Glutamatergic neuron (in vitro differentiated cells): ENCODE measurements around the gene GAREM2. TPM values are rescaled to one million over a fixed set of nuclear protein-coding genes. Genes with fewer than 3 reads are reported as not detected.

Source experiments
- DNase-seq: peaks from one replicate; pipeline ENCODE4 v3.0.0; 2022
- H3K27ac Mint-ChIP-seq: one replicate; pipeline ENCODE4 v1.8.0; 2020; ENCODE audit warnings: mild to moderate bottlenecking, mixed read lengths, inconsistent platforms; ENCODE audit not compliant: unreplicated experiment
- H3K27me3 Mint-ChIP-seq: one replicate; pipeline ENCODE4 v1.8.0; 2020; ENCODE audit warnings: mild to moderate bottlenecking, moderate library complexity, mixed read lengths, inconsistent platforms; ENCODE audit not compliant: unreplicated experiment
- H3K36me3 Mint-ChIP-seq: one replicate; pipeline ENCODE4 v1.8.0; 2020; ENCODE audit warnings: mild to moderate bottlenecking, mixed read lengths, inconsistent platforms; ENCODE audit not compliant: unreplicated experiment
- H3K4me1 Mint-ChIP-seq: one replicate; pipeline ENCODE4 v1.8.0; 2020; ENCODE audit warnings: mild to moderate bottlenecking, low read depth, mixed read lengths, inconsistent platforms; ENCODE audit not compliant: unreplicated experiment
- H3K4me3 Mint-ChIP-seq: one replicate; pipeline ENCODE4 v1.8.0; 2020; ENCODE audit warnings: mild to moderate bottlenecking, mixed read lengths, inconsistent platforms; ENCODE audit not compliant: unreplicated experiment
- H3K9me3 Mint-ChIP-seq: one replicate; pipeline ENCODE4 v1.8.0; 2020; ENCODE audit warnings: mild to moderate bottlenecking, moderate library complexity, mixed read lengths, inconsistent platforms; ENCODE audit not compliant: unreplicated experiment
- CTCF ChIP-seq: fragments of 200-600 bp; sonication (generic); IDR thresholded peaks from one replicate; pipeline ENCODE4 v1.5.0; 2021; ENCODE audit not compliant: partially characterized antibody, unreplicated experiment
- total RNA-seq: library from RNA; stranded (reverse); fragmentation: NEBNext Ultra II Directional; extraction: Animal tissue kit (Norgen Biotek cat#: 25700); gene quantifications from one replicate; pipeline ENCODE4 v1.2.1, GENCODE V29; 2021; ENCODE audit not compliant: unreplicated experiment

The GAREM2 gene
- total RNA-seq, 1 donor from 2014 or later, result 49.3 TPM

- peaks cover 28% of the 10 kb centered on the region for H3K4me1 Mint-ChIP-seq
- H3K9me3 Mint-ChIP-seq, result peaks cover 18% of the 10 kb centered on the region
- no peaks in the 10 kb centered on the region for H3K36me3 Mint-ChIP-seq
- DNase-seq, result no peak
- H3K4me3 Mint-ChIP-seq, result peak overlapping the region; percentile 65
- no peak for TF ChIP-seq CTCF
- H3K27ac Mint-ChIP-seq, result no peak overlapping the region
- peaks cover 9% of the 10 kb centered on the region for H3K27me3 Mint-ChIP-seq
Measured at GRCh38 chr2:26177122-26177521, 4.2 kb downstream of the GAREM2 start.

DNA sequence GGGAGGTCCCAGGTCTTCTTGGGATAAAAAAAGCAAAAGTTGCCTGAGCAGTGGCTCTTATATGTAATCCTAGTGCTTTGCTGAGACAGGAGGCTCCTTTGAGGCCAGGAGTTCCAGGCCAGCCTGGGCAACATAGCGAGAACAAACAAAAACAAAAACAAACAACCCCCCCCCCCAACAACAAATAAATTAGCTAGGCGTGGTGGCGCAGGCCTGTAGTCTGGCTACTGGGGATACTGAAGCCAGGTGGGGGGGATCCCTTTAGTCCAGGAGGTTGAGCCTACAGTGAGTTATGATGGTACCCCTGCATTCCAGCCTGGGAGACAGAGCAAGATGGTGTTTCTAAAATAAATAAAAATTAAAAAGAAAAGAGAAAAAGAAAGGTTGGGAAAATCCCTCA, 5.4 kb downstream of the GAREM2 start:
- DNase-seq, result no peak
- Mint-ChIP-seq H3K9me3 (peaks cover 18% of the 10 kb centered on the region), H3K4me3 (peak overlapping the region; percentile 67), H3K4me1 (peaks cover 28% of the 10 kb centered on the region), H3K27ac (no peak overlapping the region), H3K27me3 (peaks cover 9% of the 10 kb centered on the region), H3K36me3 (no peaks in the 10 kb centered on the region)
- no peak for TF ChIP-seq CTCF

DNA sequence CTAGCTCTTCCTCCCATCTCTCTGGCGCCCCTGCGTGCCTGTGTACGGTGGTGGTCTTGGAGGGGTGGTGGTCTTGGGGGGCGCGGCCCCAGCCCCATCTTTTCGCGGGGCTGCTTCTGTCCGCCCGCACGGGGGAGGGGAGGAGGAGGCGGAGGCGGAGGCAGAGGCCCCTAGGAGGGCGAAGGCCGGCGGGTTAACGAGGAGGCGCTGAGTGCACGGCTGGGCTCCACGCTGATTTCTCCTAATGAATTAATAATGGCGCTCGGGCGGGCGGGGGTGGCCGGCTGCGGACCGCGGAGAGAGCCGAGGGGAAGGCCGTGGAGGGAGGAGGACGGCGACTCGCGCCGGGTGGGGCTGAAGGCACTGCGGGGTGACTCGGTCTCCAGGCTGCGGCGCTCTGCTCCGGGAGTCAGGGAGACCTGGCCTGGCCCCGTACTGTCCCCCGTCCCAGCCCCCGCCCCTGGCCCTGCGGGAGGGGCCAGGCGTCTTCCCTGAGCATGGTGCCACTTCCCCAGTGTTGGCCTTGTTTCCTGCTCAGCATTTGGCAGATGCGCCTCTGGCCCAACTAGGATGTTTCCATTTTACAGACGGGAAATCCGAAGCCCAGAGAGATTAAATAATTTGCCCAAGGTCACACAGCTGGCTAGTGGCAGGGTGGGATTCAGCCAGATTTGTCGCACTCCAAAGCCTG, 6.0 kb downstream of the GAREM2 start:
- Mint-ChIP-seq H3K4me3 (peak overlapping the region; percentile 78), H3K9me3 (peaks cover 21% of the 10 kb centered on the region), H3K27ac (peak overlapping the region; percentile 92)

DNA sequence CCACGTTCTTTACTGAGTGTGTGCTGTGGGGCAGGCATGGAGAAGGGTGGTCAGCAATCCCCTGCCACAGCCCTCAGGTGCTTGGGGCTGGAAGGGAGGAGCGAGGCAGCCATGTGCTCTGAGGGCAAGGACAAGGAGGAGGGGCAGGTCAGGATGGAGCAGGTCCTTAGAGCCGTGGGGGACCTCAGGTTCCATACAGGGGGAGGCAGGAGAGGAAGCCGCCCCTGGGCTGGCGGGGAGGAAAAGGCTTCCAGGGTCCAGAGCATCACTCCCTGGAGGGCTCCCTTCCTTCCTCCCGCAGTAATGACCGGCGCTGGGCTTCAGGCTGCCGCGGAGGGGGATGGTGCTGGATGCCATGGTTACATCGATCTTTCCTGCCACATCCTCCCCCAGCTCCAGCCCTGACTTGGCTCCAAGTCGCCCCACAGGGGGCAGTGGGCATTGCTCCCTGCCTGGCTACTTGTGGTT, 6.6 kb downstream of the GAREM2 start:
- Mint-ChIP-seq H3K36me3 (peaks cover 5% of the 10 kb centered on the region), H3K9me3 (peaks cover 20% of the 10 kb centered on the region), H3K4me1 (peaks cover 28% of the 10 kb centered on the region), H3K27me3 (peaks cover 14% of the 10 kb centered on the region), H3K27ac (peak overlapping the region; percentile 92), H3K4me3 (peak overlapping the region; percentile 78)
- TF ChIP-seq CTCF, result no peak
- DNase-seq, result peak; percentile 86

More for the DNA sequence above, 6.0 kb downstream of the GAREM2 start:
- peak; percentile 78 for DNase-seq
- Mint-ChIP-seq H3K36me3 (peaks cover 4% of the 10 kb centered on the region), H3K27me3 (peaks cover 12% of the 10 kb centered on the region), H3K4me1 (peaks cover 30% of the 10 kb centered on the region)
- no peak for TF ChIP-seq CTCF

GRCh38 chr2:26182441-26182840, 9.6 kb downstream of the GAREM2 start:
- no peak overlapping the region for H3K27ac Mint-ChIP-seq
- peaks cover 16% of the 10 kb centered on the region for H3K4me1 Mint-ChIP-seq
- no peak for DNase-seq
- H3K9me3 Mint-ChIP-seq, result peaks cover 11% of the 10 kb centered on the region
- H3K27me3 Mint-ChIP-seq, result peaks cover 13% of the 10 kb centered on the region
- no peak overlapping the region for H3K4me3 Mint-ChIP-seq
- no peak for TF ChIP-seq CTCF
- peaks cover 5% of the 10 kb centered on the region for H3K36me3 Mint-ChIP-seq
